ENCODE results near the gene CAB39L. TPM values are rescaled to one million over a fixed set of nuclear protein-coding genes. Genes with fewer than 3 reads are reported as not detected.

CAB39L gene
- total and polyA plus RNA-seq, 3 donors from 2014 or later = 23.2 to 46.9 (median 26.0) TPM

DNA sequence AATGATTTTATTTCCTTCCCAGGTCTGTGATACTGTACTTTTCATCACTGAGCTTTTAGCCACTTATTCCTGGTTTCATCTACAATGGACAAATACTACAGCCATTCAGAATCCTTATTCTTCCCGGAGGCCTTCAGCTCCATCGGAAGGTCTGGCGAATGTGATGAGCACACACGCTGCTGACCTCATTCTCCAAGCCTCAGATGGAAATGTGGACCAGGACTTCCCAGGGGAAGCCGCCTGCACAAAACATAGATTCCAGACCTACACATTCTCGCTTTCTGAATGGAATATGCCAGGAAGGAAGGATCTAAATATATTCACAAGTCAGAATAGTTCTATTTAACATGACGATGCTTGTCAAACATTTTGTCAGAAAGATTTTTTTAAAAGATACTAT is 120.5 kb downstream of the CAB39L start:
- Histone ChIP-seq H3K4me1 (peaks cover 13% of the 10 kb centered on the region), H3K27ac (no peak overlapping the region), H3K36me3 (ENCODE audit: low read depth, missing control alignments) (no peaks in the 10 kb centered on the region), H3K27me3 (no peaks in the 10 kb centered on the region), H3K9me3 (no peaks in the 10 kb centered on the region), H3K4me3 (no peak overlapping the region)
- TF ChIP-seq, protein P1, sequence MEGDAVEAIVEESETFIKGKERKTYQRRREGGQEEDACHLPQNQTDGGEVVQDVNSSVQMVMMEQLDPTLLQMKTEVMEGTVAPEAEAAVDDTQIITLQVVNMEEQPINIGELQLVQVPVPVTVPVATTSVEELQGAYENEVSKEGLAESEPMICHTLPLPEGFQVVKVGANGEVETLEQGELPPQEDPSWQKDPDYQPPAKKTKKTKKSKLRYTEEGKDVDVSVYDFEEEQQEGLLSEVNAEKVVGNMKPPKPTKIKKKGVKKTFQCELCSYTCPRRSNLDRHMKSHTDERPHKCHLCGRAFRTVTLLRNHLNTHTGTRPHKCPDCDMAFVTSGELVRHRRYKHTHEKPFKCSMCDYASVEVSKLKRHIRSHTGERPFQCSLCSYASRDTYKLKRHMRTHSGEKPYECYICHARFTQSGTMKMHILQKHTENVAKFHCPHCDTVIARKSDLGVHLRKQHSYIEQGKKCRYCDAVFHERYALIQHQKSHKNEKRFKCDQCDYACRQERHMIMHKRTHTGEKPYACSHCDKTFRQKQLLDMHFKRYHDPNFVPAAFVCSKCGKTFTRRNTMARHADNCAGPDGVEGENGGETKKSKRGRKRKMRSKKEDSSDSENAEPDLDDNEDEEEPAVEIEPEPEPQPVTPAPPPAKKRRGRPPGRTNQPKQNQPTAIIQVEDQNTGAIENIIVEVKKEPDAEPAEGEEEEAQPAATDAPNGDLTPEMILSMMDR (IDR thresholded peaks at IDR 0.05) = no peak
- no peak for TF ChIP-seq POLR2A (IDR thresholded peaks at IDR 0.05)
- WGBS, 2 donors = 93 to 94% methylated on average over 7 of the region's 7 CpGs
- intact Hi-C loops (cut with DNase I; ENCODE audit: low total_unique reads) = no loop called here
- DNase-seq = no peak

DNA sequence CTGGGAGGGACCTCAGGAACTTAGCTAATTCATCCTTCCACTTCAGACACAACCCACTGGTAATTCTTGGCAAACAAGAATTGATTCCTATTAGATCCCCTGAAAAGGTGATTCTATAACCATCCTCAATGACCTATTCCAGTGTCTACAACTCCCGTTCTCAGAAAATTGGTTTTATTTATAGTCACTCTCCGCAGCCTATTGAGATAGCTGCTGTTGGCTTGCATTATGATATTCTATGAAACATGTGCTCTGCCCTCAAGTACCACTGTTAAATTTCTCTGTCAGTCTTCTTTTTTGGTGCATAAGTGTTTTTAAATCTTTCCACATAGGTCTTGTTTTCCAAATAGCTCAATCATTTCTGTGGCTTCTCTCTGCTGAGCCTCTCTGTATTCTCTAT is 121.2 kb downstream of the CAB39L start:
- intact Hi-C loops (cut with DNase I; ENCODE audit: low total_unique reads) = no loop called here
- H3K36me3 ChIP-seq (ENCODE audit: low read depth, missing control alignments) = no peaks in the 10 kb centered on the region
- WGBS, 2 donors = 86 to 100% methylated on average over 2 of the region's 2 CpGs

DNA sequence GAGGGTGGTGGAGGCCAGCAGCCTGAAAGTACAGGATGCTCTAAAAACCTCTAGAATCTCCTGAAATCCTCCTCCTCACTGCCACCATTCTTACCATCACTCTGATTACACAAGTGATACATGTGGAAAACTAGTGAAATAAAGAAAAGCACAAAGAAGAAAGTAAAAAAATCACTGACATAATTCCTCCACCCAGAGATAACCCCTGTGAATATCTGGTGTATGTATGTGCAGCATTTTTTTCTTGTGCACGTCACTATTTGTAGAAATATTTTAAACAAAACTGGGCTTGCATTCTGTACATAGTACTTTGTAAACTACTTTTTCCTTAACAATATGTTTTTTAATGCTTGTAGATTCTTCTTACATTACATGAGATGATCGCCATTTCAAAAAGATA is 122.9 kb downstream of the CAB39L start:
- Histone ChIP-seq H3K9me3 (no peaks in the 10 kb centered on the region), H3K27me3 (no peaks in the 10 kb centered on the region), H3K4me3 (no peak overlapping the region), H3K4me1 (no peaks in the 10 kb centered on the region), H3K36me3 (ENCODE audit: low read depth, missing control alignments) (no peaks in the 10 kb centered on the region), H3K27ac (no peak overlapping the region)
- DNase-seq = no peak
- intact Hi-C loops (cut with DNase I; ENCODE audit: low total_unique reads) = no loop called here
- TF ChIP-seq, protein P1 (IDR thresholded peaks at IDR 0.05) = no peak
- no peak for TF ChIP-seq POLR2A (IDR thresholded peaks at IDR 0.05)
- WGBS, 2 donors = 84 to 87% methylated on average over 2 of the region's 2 CpGs

More for the DNA sequence above, 121.2 kb downstream of the CAB39L start:
- Histone ChIP-seq H3K4me1 (peaks cover 8% of the 10 kb centered on the region), H3K27ac (no peak overlapping the region), H3K4me3 (no peak overlapping the region), H3K9me3 (no peaks in the 10 kb centered on the region), H3K27me3 (no peaks in the 10 kb centered on the region)
- no peak for DNase-seq
- TF ChIP-seq, protein P1 (IDR thresholded peaks at IDR 0.05) = no peak
- no peak for TF ChIP-seq POLR2A (IDR thresholded peaks at IDR 0.05)

DNA sequence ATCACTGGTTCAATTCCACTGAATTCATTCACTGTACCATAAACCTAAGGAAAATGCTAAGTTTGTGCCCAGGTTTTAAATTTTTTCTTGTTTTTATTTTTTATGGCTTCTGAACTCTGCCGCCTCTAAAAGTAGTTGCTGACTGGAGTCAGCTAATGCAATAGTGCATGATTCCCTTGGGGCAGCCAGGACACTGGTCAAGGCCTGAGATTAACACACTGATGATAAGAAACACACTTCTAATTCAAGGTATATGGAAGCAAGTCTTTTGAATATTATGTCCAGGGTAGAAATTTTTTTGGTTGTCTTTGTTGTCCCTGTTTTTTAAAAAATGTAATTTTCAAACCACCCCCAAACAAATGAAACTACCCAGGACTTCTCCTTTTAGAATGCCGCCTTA is 123.9 kb downstream of the CAB39L start:
- intact Hi-C loops (cut with DNase I; ENCODE audit: low total_unique reads) = no loop called here
- no peaks in the 10 kb centered on the region for H3K9me3 ChIP-seq
- peaks cover 3% of the 10 kb centered on the region for H3K4me1 ChIP-seq
- H3K27ac ChIP-seq = no peak overlapping the region
- DNase-seq = no peak
- WGBS, 2 donors = 78 to 80% methylated on average over 2 of the region's 2 CpGs
- H3K36me3 ChIP-seq (ENCODE audit: low read depth, missing control alignments) = no peaks in the 10 kb centered on the region
- H3K4me3 ChIP-seq = no peak overlapping the region
- H3K27me3 ChIP-seq = no peaks in the 10 kb centered on the region
- TF ChIP-seq, protein P1 (IDR thresholded peaks at IDR 0.05) = no peak
- no peak for TF ChIP-seq POLR2A (IDR thresholded peaks at IDR 0.05)

DNA sequence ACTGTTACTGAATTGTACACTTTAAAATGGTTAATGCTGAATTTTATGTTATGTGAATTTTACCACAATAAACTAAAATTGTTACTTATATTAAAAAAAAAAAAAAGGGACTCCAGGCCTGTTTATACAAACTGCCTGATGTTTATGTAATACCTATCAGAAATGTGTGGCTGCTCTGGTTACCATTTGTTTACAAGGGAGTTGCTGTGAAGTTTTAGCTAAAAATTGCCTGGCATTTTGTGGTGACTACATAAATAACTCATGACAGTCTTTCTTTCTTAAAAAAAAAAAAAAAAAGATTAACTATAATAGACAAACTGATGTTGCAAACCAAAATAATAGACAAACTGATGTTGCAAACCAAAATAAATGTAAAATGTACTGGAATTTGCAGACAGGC is 124.3 kb downstream of the CAB39L start:
- Histone ChIP-seq H3K9me3 (no peaks in the 10 kb centered on the region), H3K4me3 (no peak overlapping the region), H3K36me3 (ENCODE audit: low read depth, missing control alignments) (no peaks in the 10 kb centered on the region), H3K27me3 (no peaks in the 10 kb centered on the region), H3K4me1 (peaks cover 7% of the 10 kb centered on the region), H3K27ac (no peak overlapping the region)
- DNase-seq = no peak
- intact Hi-C loops (cut with DNase I; ENCODE audit: low total_unique reads) = no loop called here
- TF ChIP-seq POLR2A (IDR thresholded peaks at IDR 0.05) = no peak
- TF ChIP-seq, protein P1 (IDR thresholded peaks at IDR 0.05) = no peak
